SU-DHL-6 (cell line): ENCODE data around the gene USP17L13.
"Not testable (repeated sequence)": the region's sequence is repeated elsewhere in the genome, so short reads cannot be mapped to it uniquely, and the experiment has no call there.

Experiments
- CTCF ChIP-seq: fragments of 200-600 bp; sonication (generic); IDR thresholded peaks from one replicate; pipeline ENCODE4 v1.5.1; 2017; ENCODE audit warnings: antibody characterized with exemption, mild to moderate bottlenecking, low read length, moderate library complexity; ENCODE audit not compliant: insufficient read depth, poor library complexity, severe bottlenecking
- EZH2phosphoT487 ChIP-seq: fragments of 200-600 bp; sonication (generic), shearing (Covaris generic); conservative IDR thresholded peaks from 2 replicates; pipeline ENCODE4 v1.6.1; 2018; ENCODE audit warnings: mild to moderate bottlenecking, antibody characterized with exemption, low read length, moderate library complexity, mixed read lengths

- TF ChIP-seq CTCF, EZH2phosphoT487: not testable (repeated sequence)
Measured at GRCh38 chr4:9262572-9262971, 37.9 kb downstream of the USP17L13 start, which contains the start of gene USP17L21.
